K562 (cell line): Measurements from ENCODE around the gene TRAF1. TPM values are rescaled to one million over a fixed set of nuclear protein-coding genes. Genes with fewer than 3 reads are reported as not detected.
A peak's percentile ranks its signal among the peaks of the same experiment; 100 is the strongest.

Experiments used
- ATAC-seq: fragments of 200-7000 bp; cut with Tn5 transposase; 3 replicates; pipeline ENCODE4 v1.9.1; 2020; ENCODE audit warnings: moderate library complexity
- BruUV-seq: library from RNA; stranded (reverse); fragments of 400-500 nt; replicated peaks from 2 replicates; lab custom pipeline; 2021; lab: Mats Ljungman, UMichigan
- CTCF ChIA-PET: fragments of 300-600 bp; formaldehyde crosslinking; extraction: SDS; loops from one replicate; lab custom pipeline; 2021; ENCODE audit warnings: low intra/inter-chr PET ratio; lab: Yijun Ruan, JAX
- POLR2A ChIA-PET: fragments of 300-600, 350-650 bp; sonication (Branson Sonifier 250); formaldehyde crosslinking; extraction: SDS; loops from one replicate; lab custom pipeline; 2021; ENCODE audit warnings: antibody characterized with exemption, inconsistent platforms; lab: Yijun Ruan, JAX
- DNase-seq, 4 experiments: peaks; one replicate each; pipeline versions ENCODE4 v3.0.0 to v3.0.0-alpha.2; 2011 to 2018; ENCODE audit warnings: low spot score in 3 of 4, mixed read lengths in 3 of 4; ENCODE audit errors: extremely low read depth in 1 of 4
- FAIRE-seq: peaks from 2 replicates; lab custom pipeline; 2011; peaks lifted over from hg19 to GRCh38; lab: Jason Lieb, UNC
- H2AFZ ChIP-seq: 2 replicates; pipeline ENCODE4 v1.6.0; 2011; ENCODE audit warnings: low read depth, low read length, control low read depth, inconsistent platforms
- H3K27ac ChIP-seq: fragments of 200-600 bp; 3 replicates; pipeline ENCODE4 v1.8.0; 2011; ENCODE audit warnings: low read depth, mild to moderate bottlenecking, control low read depth, inconsistent platforms, low read length, moderate library complexity, mixed read lengths; ENCODE audit errors: extremely low read depth
- H3K27me3 ChIP-seq, 2 experiments: fragments of 300-600 bp in 1 of 2; 2 replicates in 1 of 2; 3 replicates in 1 of 2; pipeline versions ENCODE4 v1.6.0 to v1.8.0; 2011; ENCODE audit warnings: inconsistent platforms in 2 of 2, low read length in 2 of 2, mild to moderate bottlenecking in 1 of 2, mixed read lengths in 1 of 2, moderate library complexity in 1 of 2; ENCODE audit not compliant: control insufficient read depth in 2 of 2, insufficient read depth in 2 of 2
- H3K36me3 ChIP-seq: fragments of 300-600 bp; 3 replicates; pipeline ENCODE4 v1.8.0; 2011; ENCODE audit warnings: mild to moderate bottlenecking, low read length, inconsistent platforms; ENCODE audit not compliant: control insufficient read depth, insufficient read depth
- H3K4me1 ChIP-seq, 2 experiments: fragments of 200-600 bp in 1 of 2; replicated peaks in 1 of 2; 2 replicates in 1 of 2; 3 replicates in 1 of 2; pipeline versions ENCODE4 v1.5.1 to v1.8.0; 2011; ENCODE audit warnings: inconsistent platforms in 2 of 2, low read length in 2 of 2, mild to moderate bottlenecking in 1 of 2, mixed read lengths in 1 of 2, moderate library complexity in 1 of 2; ENCODE audit not compliant: control insufficient read depth in 2 of 2, insufficient read depth in 2 of 2
- H3K4me2 ChIP-seq: 2 replicates; pipeline ENCODE4 v1.6.1; 2011; ENCODE audit warnings: low read length, control low read depth, inconsistent platforms, mixed read lengths; ENCODE audit not compliant: insufficient read depth
- H3K4me3 ChIP-seq: fragments of 200-600 bp; sonication (generic), shearing (Covaris generic); 2 replicates; pipeline ENCODE4 v1.5.1; 2016; ENCODE audit warnings: control low read depth, inconsistent platforms
- H3K79me2 ChIP-seq: fragments of 200-600 bp; 3 replicates; pipeline ENCODE4 v1.8.0; 2011; ENCODE audit warnings: low read length, inconsistent platforms; ENCODE audit not compliant: control insufficient read depth, insufficient read depth
- H3K9ac ChIP-seq, 2 experiments: 2 replicates each; pipeline versions ENCODE4 v1.6.0 to v1.6.1; 2011; ENCODE audit warnings: low read depth in 2 of 2, low read length in 2 of 2, control low read depth in 1 of 2, inconsistent platforms in 1 of 2, mild to moderate bottlenecking in 1 of 2, mixed read lengths in 1 of 2; ENCODE audit not compliant: insufficient read depth in 1 of 2
- H3K9me1 ChIP-seq: one replicate; pipeline ENCODE4 v1.6.0; 2011; ENCODE audit warnings: inconsistent platforms, mild to moderate bottlenecking, low read length, moderate library complexity; ENCODE audit not compliant: control insufficient read depth, insufficient read depth
- H3K9me3 ChIP-seq: replicated peaks from 2 replicates; pipeline ENCODE4 v1.5.1; 2011; ENCODE audit warnings: low read depth, low read length, inconsistent platforms; ENCODE audit not compliant: control insufficient read depth, insufficient read depth
- H4K20me1 ChIP-seq: replicated peaks from 2 replicates; pipeline ENCODE4 v1.6.1; 2011; ENCODE audit warnings: low read length, inconsistent platforms, mixed read lengths; ENCODE audit not compliant: control insufficient read depth, insufficient read depth
- FOXA1 ChIP-seq: fragments of 450-650 bp; IDR thresholded peaks from 2 replicates; pipeline ENCODE4 v1.6.1; 2016; ENCODE audit warnings: mild to moderate bottlenecking, borderline replicate concordance
- GATAD2A ChIP-seq: fragments of 450-650 bp; IDR thresholded peaks from 2 replicates; pipeline ENCODE4 v1.6.1; 2017
- HNRNPUL1 ChIP-seq: fragments of 200-400 bp; formaldehyde crosslinking; IDR thresholded peaks from 2 replicates; pipeline ENCODE4 v1.6.1; 2017; ENCODE audit warnings: low read length
- MCM3 ChIP-seq: fragments of 450-650 bp; IDR thresholded peaks from 2 replicates; pipeline ENCODE4 v1.6.1; 2016
- MCM5 ChIP-seq: fragments of 450-650 bp; IDR thresholded peaks from 2 replicates; pipeline ENCODE4 v1.6.1; 2016; ENCODE audit warnings: low read depth
- POLR2H ChIP-seq: IDR thresholded peaks from 2 replicates; pipeline ENCODE4 v1.6.1; 2016; ENCODE audit warnings: missing genetic modification characterization, low read depth, mild to moderate bottlenecking, control low read depth, missing compliant biosample characterization, moderate library complexity
- SP1 ChIP-seq: sonication (generic); formaldehyde crosslinking; IDR thresholded peaks from 2 replicates; pipeline ENCODE4 v1.8.1; 2022; ENCODE audit warnings: mild to moderate bottlenecking, missing genetic modification reagents
- TBP ChIP-seq: optimal IDR thresholded peaks from 2 replicates; pipeline ENCODE3; 2011; ENCODE audit warnings: low read depth, low read length, improper control_type of control experiment
- ZBTB7A ChIP-seq: IDR thresholded peaks from 2 replicates; pipeline ENCODE4 v1.6.1; 2011; ENCODE audit warnings: low read depth, mild to moderate bottlenecking, low read length, moderate library complexity, borderline replicate concordance; ENCODE audit not compliant: control insufficient read depth
- ZNF551 ChIP-seq: fragments of 250-450 bp; sonication (Bioruptor Pico); IDR thresholded peaks from 2 replicates; pipeline ENCODE4 v1.5.0; 2021; ENCODE audit warnings: mild to moderate bottlenecking, moderate library complexity
- WGBS: fragments of 100-300 bp; shearing (Covaris generic); methylation state at CpG from one replicate; pipeline ENCODE4 v1.1.6; 2016; ENCODE audit warnings: low coverage, mixed read lengths; ENCODE audit not compliant: insufficient coverage; ENCODE audit errors: missing lambda C conversion rate; 5-methylcytosine and 5-hydroxymethylcytosine counted together
- in situ Hi-C: fragments of 300-500 bp; cut with MboI; formaldehyde crosslinking; loops from 4 replicates; pipeline ENCODE4 v1.15.0; 2018; ENCODE audit warnings: inconsistent platforms, mixed read lengths
- intact Hi-C: fragments of 100-400 bp; cut with micrococcal nuclease; formaldehyde crosslinking; loops from 2 replicates; pipeline ENCODE4 v1.14.2; 2022
- polyA plus RNA-seq, 8 experiments: library from polyadenylated mRNA; depleted of rRNA in 4 of 8; stranded (reverse) in 5 of 8; unstranded in 3 of 8; fragments of >200 nt; fragmentation: Nextera tagmentation in 2 of 8; fragmentation: Illumina TruSeq in 1 of 8; extraction: Ambion mirVana in 2 of 8; extraction: Trizol in 1 of 8; gene quantifications; 2 replicates each; pipeline versions ENCODE4 v1.2.1 to v1.2.3, GENCODE V29; 2011 to 2014; ENCODE audit warnings: inconsistent platforms in 1 of 8, missing spikeins in 1 of 8
- total RNA-seq, 7 experiments: library from RNA; depleted of rRNA in 6 of 7; stranded (reverse); fragments of >200 nt in 6 of 7; fragmentation: Illumina TruSeq in 2 of 7; extraction: Trizol in 2 of 7; gene quantifications; 2 replicates each; pipeline versions ENCODE4 v1.2.1 to v1.2.3, GENCODE V29; 2011 to 2021; ENCODE audit warnings: low replicate concordance in 1 of 7
- TF ChIP-seq, protein P1 (sequence below): IDR thresholded peaks from 2 replicates; pipeline ENCODE4 v1.6.1; 2014; ENCODE audit warnings: antibody characterized with exemption
- TF ChIP-seq, protein P2 (sequence below): fragments of 250-450 bp; sonication (Bioruptor Pico); IDR thresholded peaks from 2 replicates; pipeline ENCODE4 v1.4.0; 2020; ENCODE audit warnings: borderline replicate concordance

TRAF1 gene
- total and polyA plus RNA-seq, 9 of the 15 experiments (the other 6 are each of a cell fraction or from before 2014, with no cell fraction given) = 0.01 to 1.1 (median 0.04) TPM; not detected in 2

DNA sequence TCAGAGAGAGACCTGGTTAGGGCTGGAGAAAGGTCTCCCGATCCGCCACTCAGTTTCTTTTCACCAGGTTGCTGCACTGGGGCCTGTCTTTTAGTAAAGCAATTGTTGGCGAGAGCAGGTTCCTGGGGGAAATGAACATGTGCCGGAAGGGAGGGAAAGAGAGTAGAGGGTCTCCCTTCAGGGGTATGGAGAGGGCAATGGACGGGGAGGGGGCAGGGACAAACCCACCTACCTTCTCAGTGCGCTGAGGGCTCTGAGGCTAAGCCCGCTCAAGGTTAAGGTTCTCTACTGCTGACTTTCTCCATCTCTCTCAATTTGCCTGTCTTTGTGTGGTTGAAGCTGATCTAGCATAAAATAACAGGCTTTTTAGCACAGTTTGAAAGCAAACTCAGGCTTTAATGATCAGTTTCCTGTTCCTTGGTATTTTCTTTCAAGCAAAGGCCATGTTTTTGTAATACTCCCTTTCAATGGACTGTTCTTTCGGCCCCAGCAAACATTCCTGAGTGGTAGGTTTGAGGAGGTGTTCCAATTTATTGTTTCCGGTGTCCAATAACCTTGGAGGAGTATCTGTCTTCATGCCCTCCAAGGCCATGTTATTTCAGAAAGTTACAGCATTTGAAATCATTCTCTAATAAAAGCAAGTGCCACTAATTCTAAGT is 25.5 kb upstream of the TRAF1 start:
- Histone ChIP-seq H3K27ac (no peak overlapping the region), H3K4me3 (no peak overlapping the region), H3K4me1 (no peaks in the 10 kb centered on the region; a peak in 1 of 5 replicates), H3K9me3 (no peaks in the 10 kb centered on the region), H4K20me1 (no peaks in the 10 kb centered on the region), H3K36me3 (no peaks in the 10 kb centered on the region), H3K9ac (no peak overlapping the region), H3K9me1 (no peaks in the 10 kb centered on the region), H3K4me2 (no peak overlapping the region), H2AFZ (peak overlapping the region; percentile 64), H3K27me3 (no peaks in the 10 kb centered on the region), H3K79me2 (no peaks in the 10 kb centered on the region)
- CTCF ChIA-PET = no interaction called here
- POLR2A ChIA-PET = interaction anchor here (0.6 to 1.0 kb wide), 2 partner anchors 20 to 130 kb away, joined by 3 read pairs; no protein-coding TSS in a partner anchor
- FAIRE-seq (peak; percentile 60), DNase-seq (no peak), ATAC-seq (no peak)
- no peak for TF ChIP-seq ZBTB7A
- TF ChIP-seq, protein P1, sequence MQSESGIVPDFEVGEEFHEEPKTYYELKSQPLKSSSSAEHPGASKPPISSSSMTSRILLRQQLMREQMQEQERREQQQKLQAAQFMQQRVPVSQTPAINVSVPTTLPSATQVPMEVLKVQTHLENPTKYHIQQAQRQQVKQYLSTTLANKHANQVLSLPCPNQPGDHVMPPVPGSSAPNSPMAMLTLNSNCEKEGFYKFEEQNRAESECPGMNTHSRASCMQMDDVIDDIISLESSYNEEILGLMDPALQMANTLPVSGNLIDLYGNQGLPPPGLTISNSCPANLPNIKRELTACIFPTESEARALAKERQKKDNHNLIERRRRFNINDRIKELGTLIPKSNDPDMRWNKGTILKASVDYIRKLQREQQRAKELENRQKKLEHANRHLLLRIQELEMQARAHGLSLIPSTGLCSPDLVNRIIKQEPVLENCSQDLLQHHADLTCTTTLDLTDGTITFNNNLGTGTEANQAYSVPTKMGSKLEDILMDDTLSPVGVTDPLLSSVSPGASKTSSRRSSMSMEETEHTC = no peak
- no peak for TF ChIP-seq GATAD2A
- no peak for TF ChIP-seq TBP
- TF ChIP-seq, protein P2, sequence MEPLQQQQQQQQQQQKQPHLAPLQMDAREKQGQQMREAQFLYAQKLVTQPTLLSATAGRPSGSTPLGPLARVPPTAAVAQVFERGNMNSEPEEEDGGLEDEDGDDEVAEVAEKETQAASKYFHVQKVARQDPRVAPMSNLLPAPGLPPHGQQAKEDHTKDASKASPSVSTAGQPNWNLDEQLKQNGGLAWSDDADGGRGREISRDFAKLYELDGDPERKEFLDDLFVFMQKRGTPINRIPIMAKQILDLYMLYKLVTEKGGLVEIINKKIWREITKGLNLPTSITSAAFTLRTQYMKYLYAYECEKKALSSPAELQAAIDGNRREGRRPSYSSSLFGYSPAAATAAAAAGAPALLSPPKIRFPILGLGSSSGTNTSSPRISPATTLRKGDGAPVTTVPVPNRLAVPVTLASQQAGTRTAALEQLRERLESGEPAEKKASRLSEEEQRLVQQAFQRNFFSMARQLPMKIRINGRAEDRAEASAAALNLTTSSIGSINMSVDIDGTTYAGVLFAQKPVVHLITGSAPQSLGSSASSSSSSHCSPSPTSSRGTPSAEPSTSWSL (CRISPR knock-in tag) = no peak
- TF ChIP-seq MCM5 = no peak
- TF ChIP-seq HNRNPUL1 = no peak
- TF ChIP-seq SP1 (CRISPR knock-in tag) = no peak
- TF ChIP-seq ZNF551 (CRISPR knock-in tag) = no peak
- no peak for TF ChIP-seq POLR2H (tag)
- no peak for TF ChIP-seq FOXA1
- no peak for TF ChIP-seq MCM3
- WGBS = 68% methylated on average over 9 of the region's 9 CpGs
- intact Hi-C loops = no loop called here
- in situ Hi-C loops = no loop called here
- BruUV-seq = no TSS peak
